ENCODE results near the gene PTPRU.

PTPRU gene

GRCh38 chr1:29235955-29236711 lies at the start of gene PTPRU:
Gene PTPRU, plus strand, starts transcription at chr1:29236522. Its CDS starts 123 bp downstream, at chr1:29236645.
- DNase-seq (ENCODE audit: low read depth in 1 of 2, low spot score in 1 of 2), result peak; percentile 60 to 71

DNA sequence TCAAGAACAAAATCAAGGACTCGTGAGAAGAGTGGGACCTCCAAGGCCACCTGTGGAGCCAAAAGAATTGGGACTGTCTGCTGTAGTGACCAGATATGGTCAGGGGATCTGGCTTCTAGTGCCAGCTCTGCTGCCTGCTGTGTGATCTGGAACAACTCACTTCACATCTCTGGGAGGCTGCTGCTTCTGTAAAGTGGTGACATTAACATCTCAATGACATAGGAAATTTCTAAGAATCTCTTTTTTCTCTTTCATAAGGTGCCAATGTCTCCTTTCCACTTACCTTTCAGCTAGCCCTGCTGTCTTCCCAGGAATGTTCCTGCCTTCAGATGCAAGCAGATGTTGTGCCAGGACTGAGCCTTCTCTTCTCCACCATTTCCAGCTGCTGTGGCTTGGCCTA lies 49.6 kb upstream of the PTPRU start:
- DNase-seq (ENCODE audit: low read depth in 1 of 2, low spot score in 1 of 2), result no peak

DNA sequence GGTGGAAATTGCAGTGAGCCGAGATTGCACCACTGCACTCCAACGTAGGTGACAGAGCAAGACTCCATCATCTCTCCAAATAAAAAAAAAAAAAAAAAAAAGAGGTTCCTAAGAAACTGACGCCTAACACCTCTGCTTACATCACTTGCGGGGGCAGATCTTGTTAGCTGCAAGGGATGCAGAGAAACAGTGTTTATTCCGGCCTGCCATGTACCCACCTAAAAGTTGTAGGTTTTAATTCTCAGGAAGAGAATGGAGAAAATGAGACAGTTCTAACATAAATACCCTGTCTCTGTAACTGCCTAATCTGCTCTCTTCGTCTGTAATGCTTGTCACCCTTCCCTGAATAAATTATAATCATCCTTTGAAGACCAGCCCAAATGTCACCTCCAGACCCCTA lies 45.6 kb upstream of the PTPRU start:
- DNase-seq (ENCODE audit: low read depth in 1 of 2, low spot score in 1 of 2), result no peak

DNA sequence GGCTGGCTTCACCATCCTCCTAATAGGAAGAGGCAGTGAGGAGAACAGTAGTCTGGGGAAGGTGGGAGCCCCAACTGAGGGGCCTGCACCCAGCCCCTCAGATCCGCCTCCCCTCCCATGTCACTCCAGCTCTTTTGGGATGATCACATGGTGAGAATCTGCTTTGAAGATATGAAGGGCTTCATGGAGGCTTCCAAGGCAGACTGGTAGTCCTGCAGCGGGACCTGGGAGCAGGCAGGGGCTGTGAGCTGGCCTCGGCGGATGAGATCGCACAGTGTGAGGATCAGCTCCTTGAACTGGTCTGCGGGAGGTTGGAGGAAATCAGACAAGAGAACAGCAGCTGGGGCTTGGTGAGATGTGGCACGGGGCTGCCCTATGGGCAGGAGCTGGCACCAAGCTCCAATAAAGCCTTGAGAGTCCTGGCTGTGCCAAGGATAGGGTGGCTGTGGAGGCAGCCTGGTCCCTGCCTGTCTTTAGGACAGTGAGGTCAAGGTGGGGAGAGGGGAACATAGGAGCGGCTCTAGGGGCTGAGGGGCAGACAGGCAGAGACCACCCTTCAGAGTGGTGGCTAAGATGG lies 42.4 kb upstream of the PTPRU start:
- DNase-seq (ENCODE audit: low read depth in 1 of 2, low spot score in 1 of 2), result no peak

- DNase-seq (ENCODE audit: low read depth in 1 of 2, low spot score in 1 of 2), result no peak
These were observed 40.4 kb upstream of the PTPRU start for GRCh38 chr1:29195881-29196291.

DNA sequence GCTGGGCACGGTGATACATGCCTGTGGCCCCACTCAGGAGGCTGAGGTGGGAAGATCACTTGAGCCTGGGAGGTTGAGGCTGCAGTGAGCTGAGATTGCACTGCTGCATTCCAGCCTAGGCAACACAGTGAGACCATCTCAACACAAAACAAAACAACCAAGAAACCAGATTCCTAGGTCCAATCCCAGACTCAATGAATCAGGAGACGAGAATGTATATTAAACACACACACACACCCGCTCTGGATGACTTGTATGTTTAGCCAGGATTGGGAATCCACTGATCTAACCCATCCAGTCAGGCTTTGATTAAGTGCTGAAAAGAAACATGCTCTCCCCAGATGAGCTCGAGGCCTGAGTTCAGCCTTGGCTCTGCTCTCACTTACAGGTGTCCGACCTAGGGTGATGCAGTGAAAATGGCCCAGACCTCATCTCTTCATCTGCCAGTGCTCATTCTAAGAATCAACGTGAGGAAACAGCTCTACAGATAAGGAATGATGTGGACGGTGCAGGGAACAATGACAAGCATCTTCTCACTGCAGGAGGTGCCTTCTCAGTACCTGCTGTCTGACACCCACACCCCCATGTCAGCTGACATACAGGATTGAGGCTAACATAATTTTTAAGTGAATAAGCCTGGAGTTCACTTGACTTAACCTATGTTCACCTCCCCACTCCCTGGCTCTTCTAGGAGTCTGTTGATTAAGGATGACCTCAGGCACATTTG lies 39.3 kb upstream of the PTPRU start:
- DNase-seq (ENCODE audit: low read depth in 1 of 2, low spot score in 1 of 2), result no peak

- no peak for DNase-seq (ENCODE audit: low read depth in 1 of 2, low spot score in 1 of 2)
These were observed 38.8 kb upstream of the PTPRU start for GRCh38 chr1:29197590-29197924.

DNA sequence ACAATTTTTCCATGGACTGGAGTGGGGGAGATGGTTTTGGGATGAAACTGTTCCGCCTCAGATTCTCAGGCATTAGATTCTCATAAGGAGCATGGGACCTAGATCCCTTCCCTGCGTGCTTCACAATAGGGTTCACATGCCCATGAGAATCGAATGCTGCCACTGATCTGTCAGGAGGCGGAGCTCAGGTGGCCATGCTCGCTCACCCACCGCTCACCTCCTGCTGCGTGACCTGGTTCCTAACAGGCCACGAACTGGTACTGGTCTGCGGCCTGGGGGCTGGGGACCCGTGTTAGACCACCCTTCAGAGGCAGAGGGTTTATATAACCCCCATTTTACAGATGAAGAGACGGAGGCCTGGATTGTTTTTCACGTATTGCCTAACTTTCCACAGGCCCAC lies 38.3 kb upstream of the PTPRU start:
- no peak for DNase-seq (ENCODE audit: low read depth in 1 of 2, low spot score in 1 of 2)

DNA sequence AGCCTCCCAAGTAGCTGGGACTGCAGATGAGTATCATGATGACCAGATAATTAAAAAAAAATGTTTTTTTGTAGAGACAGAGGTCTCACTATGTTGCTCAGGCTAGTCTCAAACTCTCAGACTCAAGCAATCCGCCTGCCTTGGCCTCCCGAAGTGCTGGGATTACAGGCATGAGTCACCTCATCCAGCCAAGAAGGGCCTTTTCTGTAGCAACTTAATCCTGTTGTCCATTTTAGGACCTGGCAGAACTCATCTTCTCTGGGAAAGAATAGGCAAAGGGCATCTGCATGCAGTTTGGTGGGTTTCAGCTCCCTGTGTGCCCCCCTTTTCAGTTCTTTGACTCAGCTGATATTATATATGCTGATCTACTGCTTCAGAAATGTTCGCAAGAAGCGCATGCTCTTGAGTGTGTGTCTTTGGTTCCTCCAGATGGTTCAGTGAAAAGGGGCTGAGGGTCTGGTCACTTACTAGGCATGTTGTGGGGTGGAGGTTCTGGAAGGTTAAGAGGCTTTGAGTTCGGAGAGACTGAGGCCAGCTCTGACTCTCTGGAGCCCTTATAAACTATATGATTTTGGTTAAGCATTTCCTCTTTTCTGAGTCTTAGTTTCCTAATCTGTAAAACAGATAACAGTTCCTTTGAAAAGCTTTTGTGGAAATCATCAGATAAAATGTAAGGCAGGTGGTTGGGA lies 35.3 kb upstream of the PTPRU start:
- no peak for DNase-seq (ENCODE audit: low read depth in 1 of 2, low spot score in 1 of 2)

- DNase-seq (ENCODE audit: low read depth in 1 of 2, low spot score in 1 of 2), result no peak
These were observed 34.7 kb upstream of the PTPRU start for GRCh38 chr1:29201595-29202051.

DNA sequence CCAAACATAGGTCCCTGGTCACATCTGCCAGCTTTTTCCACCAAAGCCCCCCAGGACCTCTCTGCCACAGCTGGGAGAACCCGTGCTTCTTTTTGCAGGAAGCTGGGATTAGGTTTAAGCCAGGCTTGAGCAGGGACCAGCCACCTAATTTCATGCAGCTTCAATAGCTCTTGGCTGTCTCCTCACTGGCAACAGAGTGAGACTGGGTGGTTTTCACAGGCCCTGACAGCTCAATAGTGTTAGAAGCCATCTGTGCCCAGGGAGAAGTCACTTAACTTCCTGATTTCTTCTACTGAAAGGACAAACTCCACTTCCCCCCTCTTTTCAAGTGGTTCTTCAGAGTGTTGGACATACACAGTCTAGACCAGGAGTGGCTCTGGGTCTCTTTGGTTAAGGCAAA lies 34.3 kb upstream of the PTPRU start:
- DNase-seq (ENCODE audit: low read depth in 1 of 2, low spot score in 1 of 2), result no peak

DNA sequence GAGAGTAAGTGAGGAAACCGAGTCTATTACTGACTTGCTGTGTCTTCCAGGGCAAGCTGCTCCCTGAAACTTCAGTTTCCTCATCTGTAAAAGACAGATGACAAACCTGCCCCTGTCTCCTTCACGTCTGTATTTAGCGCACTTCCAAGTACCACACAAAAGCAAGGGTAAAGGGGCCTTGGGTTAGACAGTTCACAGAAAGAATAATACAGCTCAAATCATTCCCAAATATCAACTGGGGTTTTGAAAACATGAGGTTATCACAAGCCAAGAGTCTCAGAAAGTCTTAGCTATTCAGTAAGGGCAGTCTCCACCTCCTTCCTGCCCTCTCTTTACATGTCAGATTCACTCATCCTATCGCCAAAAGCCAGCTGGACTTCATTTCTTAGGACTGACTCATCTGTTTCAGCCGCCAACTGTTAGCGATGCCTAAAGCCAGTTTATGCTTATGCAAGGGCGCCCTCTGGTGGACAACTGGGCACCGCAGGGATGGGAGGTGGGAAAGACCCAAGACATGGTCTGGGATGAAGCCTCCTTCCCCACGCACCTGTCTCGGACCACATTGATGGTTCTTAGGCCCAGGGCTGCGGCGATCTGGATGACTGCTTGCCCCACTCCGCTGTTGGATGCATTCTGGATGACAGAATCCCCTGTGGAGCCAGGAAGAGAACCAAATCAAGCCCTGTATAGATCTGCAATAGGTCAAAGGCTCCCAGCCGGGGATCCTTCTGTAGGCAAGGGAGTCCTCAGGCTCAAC lies 33.6 kb upstream of the PTPRU start:
- DNase-seq (ENCODE audit: low read depth in 1 of 2, low spot score in 1 of 2), result peak; percentile 78 to 93

DNA sequence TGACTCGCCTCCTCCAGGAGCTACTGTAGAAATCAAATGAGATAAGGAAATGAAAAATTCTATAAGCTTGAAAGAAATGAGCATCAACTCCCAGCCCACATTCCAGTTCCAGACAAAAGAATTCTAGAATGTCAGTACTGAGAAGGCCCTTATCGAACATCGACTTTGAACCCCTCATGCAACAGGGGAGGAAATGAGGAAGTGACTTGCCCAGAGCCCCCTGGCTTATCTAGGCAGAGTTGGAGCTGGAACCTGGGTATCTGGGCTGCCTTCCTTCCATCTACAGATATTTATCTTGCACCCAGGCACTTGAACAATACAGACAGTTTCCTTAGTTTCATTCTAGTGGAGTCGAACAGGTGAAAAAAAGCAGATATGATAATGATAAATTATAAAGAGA lies 27.9 kb upstream of the PTPRU start:
- no peak for DNase-seq (ENCODE audit: low read depth in 1 of 2, low spot score in 1 of 2)

DNA sequence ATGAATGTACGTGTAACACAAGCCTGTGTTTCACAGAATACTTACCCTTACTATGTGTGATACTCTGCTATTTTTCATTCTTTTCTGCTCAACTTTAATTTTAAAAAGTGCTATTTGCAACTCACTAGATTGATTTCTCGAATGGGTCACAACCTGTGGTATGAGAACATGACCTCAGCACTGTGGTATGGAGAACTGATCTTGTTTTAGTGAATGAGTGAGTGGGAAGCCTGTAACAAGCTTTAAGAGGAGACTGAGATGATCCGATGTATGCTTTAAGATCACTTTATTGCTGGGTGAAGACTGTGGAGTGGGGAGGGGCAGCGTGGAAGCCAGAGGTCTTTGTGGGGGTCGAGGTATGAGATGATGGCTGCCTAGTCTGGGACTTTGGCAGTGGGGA lies 27.1 kb upstream of the PTPRU start:
- DNase-seq (ENCODE audit: low read depth in 1 of 2, low spot score in 1 of 2), result no peak

GRCh38 chr1:29210278-29211085 lies 25.8 kb upstream of the PTPRU start:
- DNase-seq (ENCODE audit: low read depth in 1 of 2, low spot score in 1 of 2), result no peak

DNA sequence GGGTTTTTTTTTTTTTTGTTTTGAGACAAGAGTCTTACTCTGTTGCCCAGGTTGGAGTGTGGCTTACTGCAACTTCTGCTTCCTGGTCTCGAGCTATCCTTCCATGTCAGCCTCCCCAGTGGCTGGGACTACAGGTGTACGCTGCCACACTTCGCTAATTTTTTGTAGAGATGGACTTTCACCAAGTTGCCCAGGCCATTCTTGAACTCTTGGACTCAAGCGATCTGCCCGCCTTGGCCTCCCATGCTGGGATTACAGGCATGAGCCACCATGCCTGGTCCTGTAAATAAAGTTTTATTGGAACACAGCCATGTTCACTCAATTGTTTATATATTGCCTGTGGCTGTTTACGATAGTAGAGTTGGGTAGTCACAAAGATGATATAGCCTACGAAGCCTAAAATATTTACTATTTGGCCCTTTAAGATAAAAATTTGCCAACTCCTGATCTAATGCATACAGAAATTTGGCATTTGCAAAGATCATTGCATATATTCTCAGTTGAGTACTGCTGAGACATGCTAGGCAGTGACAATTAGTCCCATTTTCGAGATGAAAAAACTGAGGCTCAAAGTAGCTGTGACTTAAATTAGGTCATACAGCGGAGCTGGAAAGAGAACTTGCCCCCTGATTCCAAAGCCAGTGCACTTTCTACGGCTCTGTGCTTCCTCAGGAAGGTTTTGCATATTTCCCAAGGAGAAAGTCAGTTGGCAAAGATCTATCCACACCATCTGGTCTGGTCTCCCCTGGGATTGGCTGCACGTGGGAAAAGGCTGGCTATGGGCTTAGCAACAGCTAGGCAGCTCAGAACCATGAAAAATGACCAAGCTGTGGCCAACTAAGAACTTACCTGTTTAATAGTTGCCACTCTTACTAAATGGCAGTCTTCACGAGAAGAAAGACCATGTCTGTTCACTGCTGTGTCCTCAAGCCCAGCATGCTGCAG lies 25.0 kb upstream of the PTPRU start:
- DNase-seq (ENCODE audit: low read depth in 1 of 2, low spot score in 1 of 2), result no peak

DNA sequence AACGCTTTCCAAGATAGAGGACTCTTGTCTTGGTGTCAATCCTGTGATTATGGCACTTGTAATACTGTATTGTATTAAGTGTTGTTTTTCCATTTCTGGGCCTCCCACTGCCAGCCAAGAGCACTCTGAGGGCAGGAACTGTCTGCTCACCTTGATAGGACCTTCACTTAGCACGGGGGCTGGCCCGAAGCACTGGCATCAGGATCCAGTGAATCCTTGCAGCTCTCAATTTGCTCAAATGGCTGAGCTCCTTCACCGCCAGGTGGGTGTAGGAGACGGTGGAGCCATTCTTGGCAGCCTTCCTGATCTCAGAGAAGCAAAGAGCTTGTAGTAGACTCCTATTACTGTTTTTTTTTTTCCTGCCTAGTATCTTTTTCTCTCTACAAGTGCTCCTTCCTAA lies 23.3 kb upstream of the PTPRU start:
- no peak for DNase-seq (ENCODE audit: low read depth in 1 of 2, low spot score in 1 of 2)

GRCh38 chr1:29217633-29218032 lies 18.7 kb upstream of the PTPRU start:
- DNase-seq (ENCODE audit: low read depth in 1 of 2, low spot score in 1 of 2), result no peak

DNA sequence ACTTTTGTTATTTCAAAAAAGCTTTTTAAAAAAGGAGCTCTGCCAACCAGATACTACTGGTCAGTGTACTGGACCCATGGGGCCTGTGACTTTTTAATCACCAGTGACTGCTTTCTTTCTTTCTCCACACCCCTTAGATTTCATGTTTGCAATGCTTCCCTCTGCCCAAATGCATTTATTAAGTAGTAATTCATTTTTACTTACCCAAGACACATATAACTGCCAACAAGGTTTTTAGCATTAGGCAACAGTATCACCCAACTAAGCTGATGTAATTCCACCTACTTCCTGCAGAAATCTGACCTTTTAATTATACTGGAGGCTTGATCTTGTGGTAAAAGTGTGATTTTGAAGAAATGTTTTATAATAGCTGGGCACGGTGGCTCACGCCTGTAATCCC lies 18.1 kb upstream of the PTPRU start:
- no peak for DNase-seq (ENCODE audit: low read depth in 1 of 2, low spot score in 1 of 2)

Measured in activated T-helper 1 cell treated with anti-CD3 and anti-CD28 coated beads, Interleukin-2, amount 50 U/mL, for 16 hours (primary cell).